ENCODE data around the gene TMEM91. TPM values are rescaled to one million over a fixed set of nuclear protein-coding genes. Genes with fewer than 3 reads are reported as not detected.

TMEM91 gene
- total and polyA plus RNA-seq, 5 donors, result 4.6 to 8.5 (median 5.9) TPM

DNA sequence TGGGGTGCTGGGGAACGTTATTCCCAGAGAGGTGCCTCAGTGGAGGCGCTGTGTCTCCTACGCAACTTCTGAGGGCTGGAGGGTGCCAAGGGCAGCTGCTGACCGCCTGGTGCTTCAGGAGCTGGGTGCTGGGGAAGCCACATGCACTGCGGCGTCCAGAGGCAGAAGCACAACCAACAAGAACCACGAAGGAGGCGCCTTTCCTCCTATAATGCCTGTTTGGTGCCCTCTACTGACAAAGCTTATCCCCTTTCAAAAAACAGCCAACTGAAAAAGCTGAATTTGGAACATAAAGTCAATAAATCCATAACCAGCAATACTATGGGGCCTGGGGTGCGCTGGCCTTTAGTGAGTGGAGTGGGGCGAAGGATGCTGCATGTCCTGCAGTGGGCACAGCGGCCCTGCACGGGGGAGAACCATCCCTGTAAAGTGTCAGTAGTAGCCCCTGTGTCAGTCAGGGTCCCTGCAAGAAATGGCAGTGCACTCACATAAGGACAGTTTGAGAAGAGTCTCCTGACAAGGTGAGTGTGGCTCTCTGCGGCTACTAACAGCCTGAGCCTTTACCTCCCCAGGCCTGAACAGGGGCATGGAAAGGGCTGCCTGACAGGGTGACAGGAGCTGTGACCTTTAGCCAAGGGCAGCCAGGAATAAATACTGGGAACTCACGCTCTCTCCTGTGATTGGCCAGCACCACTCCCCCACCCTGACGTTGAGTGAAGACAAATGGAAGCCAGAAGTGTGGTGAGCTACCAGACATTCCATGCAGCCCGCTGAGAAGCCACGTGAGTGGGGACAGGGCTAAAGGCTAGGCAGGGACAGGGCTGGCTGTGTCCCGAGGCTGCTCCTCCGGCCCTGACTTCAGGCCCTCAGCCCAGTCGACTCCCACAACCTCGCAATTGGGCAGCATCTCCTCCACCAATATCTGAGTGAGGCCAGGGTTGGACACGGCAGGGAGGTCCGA lies 55.4 kb downstream of the TMEM91 start:
- Histone ChIP-seq H3K4me1 (ENCODE audit: control insufficient read depth, insufficient read depth, low read length) (peaks cover 3% of the 10 kb centered on the region), H3K4me3 (ENCODE audit: low read length) (no peak overlapping the region), H3K27ac (ENCODE audit: low read length) (peak overlapping the region; percentile 83), H3K27me3 (ENCODE audit: control insufficient read depth, insufficient read depth) (no peaks in the 10 kb centered on the region), H3K9me3 (ENCODE audit: control insufficient read depth, low read length) (no peaks in the 10 kb centered on the region)
- WGBS, result 53% methylated on average over 23 of the region's 23 CpGs
- intact Hi-C loops (cut with DNase I), result loop anchor here in 1 of 4 donors (10.0 kb wide), 1 partner anchor 77 kb away; the partner anchor contains the start of gene TGFB1
- ATAC-seq, result peak; percentile 64 to 72
- DNase-seq, result peak; percentile 58 to 86 (median 80)

DNA sequence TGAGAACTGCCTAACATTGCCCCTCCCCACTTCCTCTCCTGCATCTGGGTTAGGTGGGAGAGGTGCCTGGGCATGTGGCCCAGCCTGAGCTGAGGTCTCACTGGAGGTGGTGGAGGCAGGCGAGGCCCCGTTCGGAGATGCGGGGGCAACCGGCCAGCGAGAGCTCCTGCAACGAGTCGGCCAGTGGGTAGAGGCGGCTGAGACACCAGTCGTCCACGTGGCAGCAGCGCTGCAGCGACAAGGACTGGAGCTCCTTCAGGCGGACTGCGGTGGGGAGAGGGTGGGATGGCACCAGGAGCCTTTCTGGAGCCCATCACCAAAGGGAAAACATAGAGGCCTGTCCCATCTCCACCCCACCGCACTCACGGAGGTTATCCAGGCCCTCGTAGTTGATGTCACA lies 56.8 kb downstream of the TMEM91 start:
- intact Hi-C loops (cut with DNase I), result loop anchor here in 1 of 4 donors (10.0 kb wide), 1 partner anchor 78 kb away; the partner anchor contains the start of gene TGFB1
- 79% methylated on average over 18 of the region's 18 CpGs for WGBS
- Histone ChIP-seq H3K4me1 (ENCODE audit: control insufficient read depth, insufficient read depth, low read length) (peaks cover 3% of the 10 kb centered on the region), H3K27me3 (ENCODE audit: control insufficient read depth, insufficient read depth) (no peaks in the 10 kb centered on the region), H3K9me3 (ENCODE audit: control insufficient read depth, low read length) (no peaks in the 10 kb centered on the region), H3K4me3 (ENCODE audit: low read length) (no peak overlapping the region), H3K27ac (ENCODE audit: low read length) (no peak overlapping the region)
- ATAC-seq (no peak), DNase-seq (peak in 1 of 3 donors; percentile 52)

Other genes starting within 250 kb of the TMEM91 start
- 1 to 10 TPM; 1.1 to 1.7 (median 1.2) TPM for gene CYP2S1, start 183.3 kb upstream of the TMEM91 start, total RNA-seq
- gene CYP2S1, start 183.3 kb upstream of the TMEM91 start, polyA plus RNA-seq, result 0.14 TPM
- gene AXL, start 157.3 kb upstream of the TMEM91 start, total RNA-seq, result 10 to 100 TPM; 30.2 to 43.6 (median 38.5) TPM
- 12.3 TPM for gene AXL, start 157.3 kb upstream of the TMEM91 start, polyA plus RNA-seq
- gene HNRNPUL1, start 112.2 kb upstream of the TMEM91 start, total RNA-seq, result 100 to 1,000 TPM; 134 to 152 (median 141) TPM
- gene HNRNPUL1, start 112.2 kb upstream of the TMEM91 start, polyA plus RNA-seq, result 89.4 TPM
- 10 to 100 TPM; 17.9 to 22.2 (median 18.9) TPM for gene CCDC97, start 66.4 kb upstream of the TMEM91 start, total RNA-seq
- 12.2 TPM for gene CCDC97, start 66.4 kb upstream of the TMEM91 start, polyA plus RNA-seq
- gene TGFB1, start 22.6 kb upstream of the TMEM91 start, total RNA-seq, result 10 to 100 TPM; 27.0 to 39.3 (median 33.3) TPM
- 23.9 TPM for gene TGFB1, start 22.6 kb upstream of the TMEM91 start, polyA plus RNA-seq
- gene B9D2, start 12.4 kb upstream of the TMEM91 start, total RNA-seq, result 1 to 10 TPM; 3.3 to 3.8 (median 3.5) TPM
- gene B9D2, start 12.4 kb upstream of the TMEM91 start, polyA plus RNA-seq, result 5.1 TPM
- gene EXOSC5, start 20.8 kb downstream of the TMEM91 start, total RNA-seq, result 10 to 100 TPM in 2 of 4 donors, 1 to 10 TPM in 2; 8.6 to 12.6 (median 10.8) TPM
- gene EXOSC5, start 20.8 kb downstream of the TMEM91 start, polyA plus RNA-seq, result 12.2 TPM
- 10 to 100 TPM; 21.0 to 36.1 (median 33.0) TPM for gene BCKDHA, start 21.3 kb downstream of the TMEM91 start, total RNA-seq
- 50.4 TPM for gene BCKDHA, start 21.3 kb downstream of the TMEM91 start, polyA plus RNA-seq
- gene B3GNT8, start 50.8 kb downstream of the TMEM91 start, total RNA-seq, result 1 to 10 TPM; 2.0 to 3.6 (median 3.1) TPM
- 3.4 TPM for gene B3GNT8, start 50.8 kb downstream of the TMEM91 start, polyA plus RNA-seq
- 10 to 100 TPM; 52.6 to 86.8 (median 77.5) TPM for gene DMAC2, start 63.4 kb downstream of the TMEM91 start, total RNA-seq
- 84.9 TPM for gene DMAC2, start 63.4 kb downstream of the TMEM91 start, polyA plus RNA-seq
- gene ERICH4, start 66.6 kb downstream of the TMEM91 start, total RNA-seq, result not detected
- not detected for gene ERICH4, start 66.6 kb downstream of the TMEM91 start, polyA plus RNA-seq
- 1 to 10 TPM in 2 of 4 donors, under 1 TPM in 2; 0.65 to 1.6 (median 1.2) TPM for gene CEACAM21, start 199.6 kb downstream of the TMEM91 start, total RNA-seq
- gene CEACAM21, start 199.6 kb downstream of the TMEM91 start, polyA plus RNA-seq, result 0.36 TPM

Data from right cardiac atrium (tissue), 5 donors.